Neural cell (in vitro differentiated cells): ENCODE measurements around the gene AGRN. TPM values are rescaled to one million over a fixed set of nuclear protein-coding genes. Genes with fewer than 3 reads are reported as not detected.
"Not testable (repeated sequence)": the region's sequence is repeated elsewhere in the genome, so short reads cannot be mapped to it uniquely, and the experiment has no call there.

ENCODE experiments used
- H2AFZ ChIP-seq: fragments of 200-600, 300-800 bp; sonication (generic), shearing (Covaris generic); 2 replicates; pipeline ENCODE4 v1.6.0; 2014; ENCODE audit warnings: low read depth, mild to moderate bottlenecking, antibody characterized with exemption, low read length, moderate library complexity
- H3F3A ChIP-seq: fragments of 200-600 bp; shearing (Covaris generic); 2 replicates; pipeline ENCODE4 v1.6.1; 2016; ENCODE audit warnings: mild to moderate bottlenecking, moderate library complexity, mixed read lengths, antibody characterized with exemption, low read length; ENCODE audit not compliant: insufficient read depth, poor library complexity, severe bottlenecking
- H3K27ac ChIP-seq: fragments of 200-600, 300-800 bp; sonication (generic), shearing (Covaris generic); 2 replicates; pipeline ENCODE4 v1.5.1; 2014; ENCODE audit warnings: mild to moderate bottlenecking, low read length, moderate library complexity
- H3K27me3 ChIP-seq: fragments of 300-800, 200-600 bp; sonication (generic), shearing (Covaris generic); 2 replicates; pipeline ENCODE4 v1.6.0; 2014; ENCODE audit warnings: mild to moderate bottlenecking, low read depth, low read length, moderate library complexity; ENCODE audit not compliant: insufficient read depth
- H3K36me3 ChIP-seq: fragments of 300-800, 200-600 bp; sonication (generic), shearing (Covaris generic); 2 replicates; pipeline ENCODE4 v1.5.1; 2014; ENCODE audit warnings: mild to moderate bottlenecking, antibody characterized with exemption, low read length, moderate library complexity; ENCODE audit not compliant: insufficient read depth
- H3K4me2 ChIP-seq: fragments of 300-800, 200-600 bp; sonication (generic), shearing (Covaris generic); 2 replicates; pipeline ENCODE4 v1.6.0; 2014; ENCODE audit warnings: mild to moderate bottlenecking, low read length
- H3K4me3 ChIP-seq: fragments of 300-800, 200-600 bp; sonication (generic), shearing (Covaris generic); 2 replicates; pipeline ENCODE4 v1.5.1; 2014; ENCODE audit warnings: mild to moderate bottlenecking, low read length, moderate library complexity
- H3K79me2 ChIP-seq: fragments of 200-600 bp; shearing (Covaris generic); replicated peaks from 2 replicates; pipeline ENCODE4 v1.6.0; 2014; ENCODE audit warnings: mild to moderate bottlenecking, low read length, moderate library complexity; ENCODE audit not compliant: insufficient read depth
- H3K9ac ChIP-seq: fragments of 300-800, 200-600 bp; sonication (generic), shearing (Covaris generic); 2 replicates; pipeline ENCODE4 v1.6.1; 2016; ENCODE audit warnings: mild to moderate bottlenecking, low read length, mixed read lengths
- H3K9me2 ChIP-seq: fragments of 200-600 bp; shearing (Covaris generic); 2 replicates; pipeline ENCODE4 v1.6.1; 2016; ENCODE audit warnings: mild to moderate bottlenecking, low read length, mixed read lengths; ENCODE audit not compliant: insufficient read depth
- H3K9me3 ChIP-seq: fragments of 200-600, 300-800 bp; sonication (generic), shearing (Covaris generic); 2 replicates; pipeline ENCODE4 v1.6.1; 2016; ENCODE audit warnings: mild to moderate bottlenecking, mixed run types, low read length, moderate library complexity, mixed read lengths
- H4K20me1 ChIP-seq: fragments of 200-600 bp; shearing (Covaris generic); 2 replicates; pipeline ENCODE4 v1.6.1; 2016; ENCODE audit warnings: mild to moderate bottlenecking, mixed run types; ENCODE audit not compliant: insufficient read depth
- EP300 ChIP-seq: fragments of 450-650 bp; conservative IDR thresholded peaks from 2 replicates; pipeline ENCODE4 v1.6.1; 2014; ENCODE audit warnings: antibody characterized with exemption, mild to moderate bottlenecking, moderate library complexity; ENCODE audit not compliant: poor library complexity, severe bottlenecking
- EZH2 ChIP-seq: fragments of 200-600, 300-800 bp; shearing (Covaris generic), sonication (generic); IDR thresholded peaks from 2 replicates; pipeline ENCODE4 v1.6.1; 2014; ENCODE audit warnings: antibody characterized with exemption, low read length, borderline replicate concordance, mild to moderate bottlenecking; ENCODE audit not compliant: insufficient read depth, poor library complexity, severe bottlenecking
- MXI1 ChIP-seq: fragments of 450-650 bp; conservative IDR thresholded peaks from 2 replicates; pipeline ENCODE4 v1.6.1; 2014; ENCODE audit warnings: antibody characterized with exemption, mild to moderate bottlenecking; ENCODE audit not compliant: poor library complexity, severe bottlenecking
- POLR2AphosphoS5 ChIP-seq: IDR thresholded peaks from 2 replicates; pipeline ENCODE4 v1.6.1; 2012
- RAD21 ChIP-seq: fragments of 450-650 bp; conservative IDR thresholded peaks from 2 replicates; pipeline ENCODE4 v1.6.1; 2014; ENCODE audit warnings: antibody characterized with exemption, mild to moderate bottlenecking, moderate library complexity
- REST ChIP-seq: IDR thresholded peaks from 2 replicates; pipeline ENCODE4 v1.6.1; 2012; ENCODE audit warnings: borderline replicate concordance
- SMC3 ChIP-seq: fragments of 450-650 bp; conservative IDR thresholded peaks from 2 replicates; pipeline ENCODE4 v1.6.1; 2014; ENCODE audit warnings: antibody characterized with exemption, mild to moderate bottlenecking, moderate library complexity; ENCODE audit not compliant: poor library complexity
- TAF1 ChIP-seq: IDR thresholded peaks from 2 replicates; pipeline ENCODE4 v1.6.1; 2012; ENCODE audit warnings: low read depth
- polyA plus RNA-seq: library from polyadenylated mRNA; depleted of rRNA; stranded (reverse); fragments of >200 nt; gene quantifications from 2 replicates; pipeline ENCODE4 v1.2.3, GENCODE V29; 2014
- TF ChIP-seq, protein P1 (sequence below): fragments of 450-650 bp; IDR thresholded peaks from 2 replicates; pipeline ENCODE4 v1.5.1; 2014; ENCODE audit warnings: antibody characterized with exemption, mild to moderate bottlenecking, moderate library complexity; ENCODE audit not compliant: poor library complexity, severe bottlenecking

The AGRN gene
- polyA plus RNA-seq, 1 donor from 2014 or later: 104 TPM

DNA sequence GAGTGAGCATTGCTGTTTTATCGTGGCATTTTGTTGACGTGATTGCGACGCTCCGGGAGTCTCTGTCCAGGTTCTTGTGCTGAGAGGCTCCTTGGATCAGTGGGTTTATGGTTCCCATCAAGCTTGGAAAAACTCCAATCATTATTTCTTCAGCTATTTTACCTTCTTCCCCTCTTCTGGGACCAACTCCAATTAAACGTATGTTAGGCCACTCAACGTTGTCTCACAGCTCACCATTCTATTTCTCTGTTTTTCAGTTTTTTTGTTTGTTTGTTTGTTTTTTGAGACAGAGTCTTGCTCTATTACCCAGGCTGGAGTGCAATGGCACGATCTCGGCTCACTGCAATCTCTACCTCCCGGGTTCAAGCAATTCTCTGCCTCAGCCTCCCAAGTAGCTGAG is 28.0 kb upstream of the AGRN start:
- TF ChIP-seq MXI1 (no peak), TAF1 (no peak)
- TF ChIP-seq, protein P1, sequence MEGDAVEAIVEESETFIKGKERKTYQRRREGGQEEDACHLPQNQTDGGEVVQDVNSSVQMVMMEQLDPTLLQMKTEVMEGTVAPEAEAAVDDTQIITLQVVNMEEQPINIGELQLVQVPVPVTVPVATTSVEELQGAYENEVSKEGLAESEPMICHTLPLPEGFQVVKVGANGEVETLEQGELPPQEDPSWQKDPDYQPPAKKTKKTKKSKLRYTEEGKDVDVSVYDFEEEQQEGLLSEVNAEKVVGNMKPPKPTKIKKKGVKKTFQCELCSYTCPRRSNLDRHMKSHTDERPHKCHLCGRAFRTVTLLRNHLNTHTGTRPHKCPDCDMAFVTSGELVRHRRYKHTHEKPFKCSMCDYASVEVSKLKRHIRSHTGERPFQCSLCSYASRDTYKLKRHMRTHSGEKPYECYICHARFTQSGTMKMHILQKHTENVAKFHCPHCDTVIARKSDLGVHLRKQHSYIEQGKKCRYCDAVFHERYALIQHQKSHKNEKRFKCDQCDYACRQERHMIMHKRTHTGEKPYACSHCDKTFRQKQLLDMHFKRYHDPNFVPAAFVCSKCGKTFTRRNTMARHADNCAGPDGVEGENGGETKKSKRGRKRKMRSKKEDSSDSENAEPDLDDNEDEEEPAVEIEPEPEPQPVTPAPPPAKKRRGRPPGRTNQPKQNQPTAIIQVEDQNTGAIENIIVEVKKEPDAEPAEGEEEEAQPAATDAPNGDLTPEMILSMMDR: no peak
- no peak overlapping the region for H2AFZ ChIP-seq
- H3F3A ChIP-seq: no peaks in the 10 kb centered on the region
- H3K27ac ChIP-seq: no peak overlapping the region
- H3K79me2 ChIP-seq: no peaks in the 10 kb centered on the region
- no peak overlapping the region for H3K4me2 ChIP-seq
- H3K9me2 ChIP-seq: no peaks in the 10 kb centered on the region
- no peaks in the 10 kb centered on the region for H3K27me3 ChIP-seq
- no peaks in the 10 kb centered on the region for H3K36me3 ChIP-seq
- H3K4me3 ChIP-seq: no peak overlapping the region
- H4K20me1 ChIP-seq: no peaks in the 10 kb centered on the region
- no peaks in the 10 kb centered on the region for H3K9me3 ChIP-seq
- H3K9ac ChIP-seq: no peak overlapping the region

GRCh38 chr1:992362-992761 is 27.6 kb upstream of the AGRN start:
- H3K27me3 ChIP-seq: no peaks in the 10 kb centered on the region
- TF ChIP-seq MXI1: no peak
- no peak for TF ChIP-seq EP300
- no peak for TF ChIP-seq SMC3

DNA sequence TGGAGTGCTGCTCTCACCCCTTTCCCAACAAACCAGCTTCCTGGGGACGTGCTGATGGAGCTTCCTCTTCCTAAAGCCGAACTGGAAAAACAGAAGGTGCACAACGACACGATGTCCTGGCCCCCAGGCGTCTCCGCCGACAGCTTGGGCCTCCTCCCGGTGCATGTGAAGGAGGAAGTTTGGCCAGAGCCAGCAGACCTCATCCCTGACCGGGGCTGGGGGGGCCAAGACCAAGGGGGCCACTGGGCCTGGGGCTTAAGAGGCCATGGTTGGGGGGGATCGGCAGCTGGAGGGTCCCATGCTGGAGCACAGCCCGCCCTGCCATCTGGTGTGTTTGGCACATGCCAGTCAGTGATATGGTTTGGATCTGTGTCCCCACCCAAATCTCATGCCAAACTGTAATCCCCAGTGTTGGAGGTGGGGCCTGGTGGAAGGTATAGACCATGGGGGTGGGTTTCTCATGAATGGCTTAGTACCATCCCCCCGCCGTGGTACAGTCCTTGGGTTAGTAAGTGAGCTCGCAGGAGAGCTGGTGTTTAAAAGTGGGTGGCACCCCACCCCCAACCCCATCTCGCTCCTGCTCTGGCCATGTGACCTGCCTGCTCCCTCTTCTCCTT is 26.4 kb upstream of the AGRN start:
- Histone ChIP-seq H3K27ac (no peak overlapping the region), H3K9ac (no peak overlapping the region), H4K20me1 (no peaks in the 10 kb centered on the region), H3K9me2 (no peaks in the 10 kb centered on the region), H3F3A (no peaks in the 10 kb centered on the region), H3K4me2 (no peak overlapping the region), H2AFZ (no peak overlapping the region), H3K27me3 (no peaks in the 10 kb centered on the region), H3K4me3 (no peak overlapping the region), H3K36me3 (no peaks in the 10 kb centered on the region), H3K9me3 (no peaks in the 10 kb centered on the region), H3K79me2 (no peaks in the 10 kb centered on the region)
- TF ChIP-seq SMC3 (no peak), POLR2AphosphoS5 (no peak), REST (no peak), TAF1 (no peak), RAD21 (no peak), EP300 (no peak), MXI1 (no peak), EZH2 (no peak)
- TF ChIP-seq, protein P1: no peak

More at GRCh38 chr1:992362-992761, 27.6 kb upstream of the AGRN start:
- Histone ChIP-seq H3K4me2 (no peak overlapping the region), H3K4me3 (no peak overlapping the region), H3K9me3 (no peaks in the 10 kb centered on the region), H3K79me2 (no peaks in the 10 kb centered on the region), H3K36me3 (no peaks in the 10 kb centered on the region), H4K20me1 (no peaks in the 10 kb centered on the region), H2AFZ (no peak overlapping the region), H3K9me2 (no peaks in the 10 kb centered on the region), H3K27ac (no peak overlapping the region), H3K9ac (no peak overlapping the region), H3F3A (no peaks in the 10 kb centered on the region)

DNA sequence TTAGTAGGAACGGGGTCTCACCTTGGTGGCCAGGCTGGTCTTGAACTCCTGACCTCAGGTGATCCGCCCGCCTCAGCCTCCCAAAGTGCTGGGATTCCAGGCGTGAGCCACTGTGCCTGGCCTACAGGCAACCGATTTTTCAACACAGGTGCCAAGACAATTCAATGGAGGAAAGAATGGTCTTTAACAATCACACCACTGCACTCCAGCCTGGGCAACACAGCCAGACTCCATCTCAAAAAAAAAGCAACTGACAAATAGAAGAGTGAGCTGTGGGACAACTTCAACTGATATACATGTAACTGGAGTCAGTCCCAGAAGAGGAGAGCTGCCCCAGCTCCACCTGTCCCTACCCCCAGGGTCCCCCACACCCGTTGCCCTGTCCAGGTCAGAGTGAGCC is 25.4 kb upstream of the AGRN start:
- H3K36me3 ChIP-seq, H2AFZ ChIP-seq, H3F3A ChIP-seq, H3K27ac ChIP-seq, H3K9me2 ChIP-seq, H3K9ac ChIP-seq, H3K79me2 ChIP-seq, H4K20me1 ChIP-seq, H3K4me3 ChIP-seq, H3K9me3 ChIP-seq, H3K4me2 ChIP-seq, H3K27me3 ChIP-seq: not testable (repeated sequence)
